IgD-negative memory B cell (primary cell): ENCODE results near the gene FAM110A. TPM values are rescaled to one million over a fixed set of nuclear protein-coding genes. Genes with fewer than 3 reads are reported as not detected.
"Not testable (repeated sequence)": the region's sequence is repeated elsewhere in the genome, so short reads cannot be mapped to it uniquely, and the experiment has no call there.

Source experiments
- H3K27ac Mint-ChIP-seq, 3 donors: one replicate each; pipeline ENCODE4 v1.8.0; 2020 to 2022; ENCODE audit warnings: mild to moderate bottlenecking in 3 of 3, mixed read lengths in 3 of 3, moderate library complexity in 1 of 3
- H3K27me3 Mint-ChIP-seq: one replicate; pipeline ENCODE4 v1.8.0; 2021; ENCODE audit warnings: mixed read lengths
- H3K36me3 Mint-ChIP-seq: one replicate; pipeline ENCODE4 v1.8.0; 2020; ENCODE audit warnings: mild to moderate bottlenecking, mixed read lengths
- H3K4me1 Mint-ChIP-seq, 3 donors: one replicate each; pipeline ENCODE4 v1.8.0; 2020 to 2022; ENCODE audit warnings: mixed read lengths in 3 of 3, mild to moderate bottlenecking in 1 of 3
- H3K4me3 Mint-ChIP-seq, 4 donors: one replicate each; pipeline ENCODE4 v1.8.0; 2020 to 2022; ENCODE audit warnings: mild to moderate bottlenecking in 4 of 4, mixed read lengths in 4 of 4, moderate library complexity in 3 of 4
- H3K9me3 Mint-ChIP-seq, 3 donors: one replicate each; pipeline ENCODE4 v1.8.0; 2020 to 2021; ENCODE audit warnings: mixed read lengths in 3 of 3, mild to moderate bottlenecking in 1 of 3
- polyA plus RNA-seq: library from polyadenylated mRNA; unstranded; fragments of 300-500 nt; fragmentation: Illumina TruSeq; gene quantifications from one replicate; pipeline ENCODE4 v1.2.3, GENCODE V29; 2021

Gene FAM110A
- polyA plus RNA-seq = 19.3 TPM

GRCh38 chr20:833450-834150, at the start of gene FAM110A:
FAM110A (plus strand) TSS chr20:833715; CDS start chr20:844805, 11,090 bp downstream.
- Mint-ChIP-seq H3K27me3 (no peaks in the 10 kb centered on the region), H3K4me3 (peak within 1 kb of the TSS; percentile 89 to 97 (median 92)), H3K27ac (peak within 1 kb of the TSS; percentile 86 to 92 (median 91)), H3K4me1 (peaks cover 33 to 34% (median 34%) of the 10 kb centered on the region in 3 donors), H3K36me3 (peaks cover 1% of the 10 kb centered on the region), H3K9me3 (peaks cover 0 to 2% (median 0%) of the 10 kb centered on the region in 3 donors)

GRCh38 chr20:787825-788224, 45.7 kb upstream of the FAM110A start:
- no peak overlapping the region for H3K4me3 Mint-ChIP-seq
- H3K27ac Mint-ChIP-seq = no peak overlapping the region
- H3K36me3 Mint-ChIP-seq = peaks cover 2% of the 10 kb centered on the region
- H3K27me3 Mint-ChIP-seq = peaks cover 12% of the 10 kb centered on the region
- H3K9me3 Mint-ChIP-seq = peaks cover 9 to 33% (median 12%) of the 10 kb centered on the region in 3 donors
- peaks cover 0 to 2% (median 0%) of the 10 kb centered on the region in 3 donors for H3K4me1 Mint-ChIP-seq

DNA sequence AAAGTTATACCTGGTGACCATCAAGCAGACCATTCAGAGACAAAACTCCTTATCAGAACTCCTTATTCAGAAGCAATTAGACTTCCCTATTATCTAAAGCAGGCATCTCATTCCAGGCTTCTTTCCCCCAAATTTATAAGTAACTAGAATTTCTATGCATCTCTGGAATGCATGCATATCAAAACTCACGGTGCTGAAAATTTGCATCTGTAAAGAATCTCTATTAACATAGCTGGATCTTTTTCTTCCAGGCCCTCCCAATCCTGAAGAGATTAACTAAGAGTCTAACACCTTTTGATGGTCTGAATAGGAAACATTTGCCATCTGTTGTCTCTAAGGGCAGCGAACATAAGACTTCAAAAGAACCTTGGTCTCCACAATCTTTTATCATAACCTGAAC, 42.5 kb upstream of the FAM110A start:
- peaks cover 2 to 14% (median 2%) of the 10 kb centered on the region in 3 donors for H3K9me3 Mint-ChIP-seq
- H3K4me3 Mint-ChIP-seq = peak overlapping the region in 1 of 4 donors; percentile 11
- H3K36me3 Mint-ChIP-seq = peaks cover 4% of the 10 kb centered on the region
- no peak overlapping the region for H3K27ac Mint-ChIP-seq
- peaks cover 13% of the 10 kb centered on the region for H3K27me3 Mint-ChIP-seq
- peaks cover 0 to 2% (median 0%) of the 10 kb centered on the region in 3 donors for H3K4me1 Mint-ChIP-seq

DNA sequence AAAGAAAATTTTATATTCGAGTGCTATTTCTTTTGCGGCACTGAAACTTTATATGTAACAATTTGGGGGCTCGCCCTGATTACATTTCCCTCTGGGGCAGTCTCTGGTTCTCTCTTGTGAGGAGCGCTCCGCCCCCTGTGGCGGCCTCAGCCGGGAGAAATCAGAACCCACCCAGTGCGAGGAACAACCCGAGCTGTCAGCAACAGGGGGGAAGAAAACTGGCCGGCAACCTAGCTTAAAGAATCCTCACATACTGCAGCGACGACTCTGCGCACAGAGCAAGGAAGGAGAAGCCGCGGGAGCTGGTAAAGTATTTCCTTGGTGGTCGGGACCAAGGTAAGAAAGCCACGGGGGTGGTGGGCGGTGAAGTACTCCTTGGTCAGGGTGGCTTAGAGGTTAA, 41.3 kb upstream of the FAM110A start:
- H3K27ac Mint-ChIP-seq = no peak overlapping the region
- H3K27me3 Mint-ChIP-seq = peaks cover 9% of the 10 kb centered on the region
- H3K9me3 Mint-ChIP-seq = peaks cover 2 to 8% (median 2%) of the 10 kb centered on the region in 3 donors
- H3K4me3 Mint-ChIP-seq = no peak overlapping the region
- peaks cover 4% of the 10 kb centered on the region for H3K36me3 Mint-ChIP-seq
- H3K4me1 Mint-ChIP-seq = peaks cover 0 to 2% (median 0%) of the 10 kb centered on the region in 3 donors

- H3K36me3 Mint-ChIP-seq = peaks cover 4% of the 10 kb centered on the region
- H3K27me3 Mint-ChIP-seq = peaks cover 9% of the 10 kb centered on the region
- no peak overlapping the region for H3K4me3 Mint-ChIP-seq
- H3K27ac Mint-ChIP-seq = no peak overlapping the region
- no peaks in the 10 kb centered on the region for H3K4me1 Mint-ChIP-seq
- peaks cover 0 to 5% (median 0%) of the 10 kb centered on the region in 3 donors for H3K9me3 Mint-ChIP-seq
Measured at GRCh38 chr20:796921-797320, 36.6 kb upstream of the FAM110A start.

DNA sequence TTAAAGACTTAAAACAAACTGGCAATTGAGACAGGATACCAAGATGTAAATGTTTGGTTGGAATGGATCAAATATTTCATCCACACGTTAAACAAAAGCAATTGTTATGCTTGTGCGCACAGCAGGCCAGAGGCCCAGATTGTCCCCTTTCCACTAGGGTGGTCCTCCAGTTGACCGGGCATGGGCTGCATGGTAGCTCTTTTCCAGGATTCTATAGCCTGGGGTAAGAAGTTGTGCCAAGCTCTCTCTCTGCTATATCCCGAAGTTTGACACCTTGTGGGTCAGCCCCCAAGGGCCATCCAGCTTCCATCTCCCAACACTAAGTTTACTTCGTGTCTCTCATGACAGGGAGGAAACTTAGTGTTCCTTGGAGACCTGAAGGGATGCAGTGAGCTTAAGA, 34.8 kb upstream of the FAM110A start:
- H3K4me1 Mint-ChIP-seq, H3K4me3 Mint-ChIP-seq, H3K9me3 Mint-ChIP-seq, H3K27ac Mint-ChIP-seq, H3K36me3 Mint-ChIP-seq: not testable (repeated sequence)
- peaks cover 12% of the 10 kb centered on the region for H3K27me3 Mint-ChIP-seq

GRCh38 chr20:800026-800425, 33.5 kb upstream of the FAM110A start:
- not testable (repeated sequence) for H3K27ac Mint-ChIP-seq, H3K36me3 Mint-ChIP-seq, H3K4me3 Mint-ChIP-seq, H3K4me1 Mint-ChIP-seq, H3K9me3 Mint-ChIP-seq
- H3K27me3 Mint-ChIP-seq = peaks cover 13% of the 10 kb centered on the region

DNA sequence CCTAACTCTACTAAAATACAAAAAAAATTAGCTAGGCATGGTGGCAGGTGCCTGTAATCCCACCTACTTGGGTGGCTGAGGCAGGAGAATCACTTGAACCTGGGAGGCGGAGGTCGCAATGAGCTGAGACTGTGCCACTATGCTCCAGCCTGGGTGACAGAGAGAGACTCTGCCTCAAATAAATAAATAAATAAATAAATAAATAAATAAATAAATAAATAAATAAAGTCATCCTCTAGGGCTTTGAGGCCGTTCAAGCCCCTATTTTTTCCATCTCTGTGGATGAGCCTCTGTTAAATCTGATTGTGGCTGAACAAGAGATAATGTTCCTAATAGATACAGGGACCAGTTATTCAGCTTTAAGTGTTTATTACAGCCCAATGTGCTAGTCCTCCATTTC, 31.8 kb upstream of the FAM110A start:
- no peak overlapping the region for H3K4me3 Mint-ChIP-seq
- H3K27me3 Mint-ChIP-seq = peaks cover 13% of the 10 kb centered on the region
- peaks cover 0 to 5% (median 1%) of the 10 kb centered on the region in 3 donors for H3K9me3 Mint-ChIP-seq
- H3K36me3 Mint-ChIP-seq = no peaks in the 10 kb centered on the region
- no peaks in the 10 kb centered on the region for H3K4me1 Mint-ChIP-seq
- no peak overlapping the region for H3K27ac Mint-ChIP-seq

DNA sequence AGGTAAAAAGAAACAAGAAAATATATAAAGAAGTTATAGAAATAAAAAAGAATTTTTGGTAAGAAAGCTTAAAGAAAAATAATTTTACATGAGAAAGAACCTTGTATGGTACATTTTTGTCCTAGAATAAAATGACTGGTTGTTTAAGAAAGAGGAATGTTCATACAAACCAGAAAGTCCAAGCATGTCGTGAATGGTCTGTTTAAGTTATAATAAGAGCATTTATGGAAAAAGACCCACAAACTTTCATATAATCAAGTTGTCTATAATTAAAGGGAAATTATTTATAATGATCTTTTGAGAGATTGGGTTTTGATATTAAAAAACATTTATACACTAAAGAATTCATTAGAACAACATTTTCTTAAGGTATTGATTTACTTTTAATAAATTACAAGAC, 27.8 kb upstream of the FAM110A start:
- no peaks in the 10 kb centered on the region for H3K36me3 Mint-ChIP-seq
- peaks cover 9% of the 10 kb centered on the region for H3K27me3 Mint-ChIP-seq
- no peak overlapping the region for H3K27ac Mint-ChIP-seq
- H3K4me1 Mint-ChIP-seq = no peaks in the 10 kb centered on the region
- no peak overlapping the region for H3K4me3 Mint-ChIP-seq
- peaks cover 0 to 8% (median 1%) of the 10 kb centered on the region in 3 donors for H3K9me3 Mint-ChIP-seq

DNA sequence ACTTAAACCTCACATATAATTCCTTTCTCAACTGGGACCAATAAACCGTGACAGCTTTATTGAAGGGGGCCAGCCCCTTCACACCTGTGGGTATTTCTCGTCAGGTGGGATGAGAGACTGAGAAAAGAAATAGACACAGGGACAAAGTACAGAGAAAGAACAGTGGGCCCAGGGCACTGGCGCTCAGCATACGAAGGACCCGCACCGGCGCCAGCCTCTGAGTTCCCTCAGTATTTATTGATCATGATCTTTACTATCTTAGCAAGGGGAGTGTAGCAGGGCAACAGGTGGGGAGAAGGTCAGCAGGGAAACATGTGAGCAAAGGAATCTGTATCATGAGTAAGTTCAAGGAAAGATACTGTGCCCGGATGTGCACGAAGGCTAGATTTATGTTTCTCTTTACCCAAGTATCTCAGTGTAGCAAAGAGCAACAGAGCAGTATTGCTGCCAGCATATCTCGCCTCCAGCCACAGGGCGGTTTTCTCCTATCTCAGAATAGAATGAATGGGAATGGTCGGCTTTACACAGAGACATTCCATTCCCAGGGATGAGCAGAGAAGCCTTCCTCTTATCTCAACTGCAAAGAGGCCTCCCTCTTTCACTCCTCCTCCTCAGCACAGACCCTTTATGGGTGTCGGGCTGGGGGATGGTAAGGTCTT, 21.6 kb upstream of the FAM110A start:
- H3K4me1 Mint-ChIP-seq, H3K4me3 Mint-ChIP-seq, H3K9me3 Mint-ChIP-seq, H3K36me3 Mint-ChIP-seq, H3K27ac Mint-ChIP-seq: not testable (repeated sequence)
- peaks cover 13% of the 10 kb centered on the region for H3K27me3 Mint-ChIP-seq

DNA sequence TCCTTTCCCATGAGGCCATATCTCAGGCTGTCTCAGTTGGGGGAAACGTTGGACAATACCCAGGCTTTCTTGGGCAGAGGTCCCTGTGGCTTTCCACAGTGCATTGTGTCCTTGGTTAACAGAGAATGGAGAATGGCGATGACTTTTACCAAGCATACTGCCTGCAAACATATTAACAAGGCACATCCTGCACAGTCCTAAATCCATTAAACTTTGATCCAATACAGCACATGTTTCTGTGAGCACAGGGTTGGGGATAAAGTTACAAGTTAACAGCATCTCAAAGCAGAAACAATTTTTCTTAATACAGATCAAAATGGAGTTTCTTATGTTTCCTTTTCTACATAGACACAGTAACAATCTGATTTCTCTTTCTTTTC, 21.1 kb upstream of the FAM110A start:
- H3K4me1 Mint-ChIP-seq, H3K36me3 Mint-ChIP-seq, H3K4me3 Mint-ChIP-seq, H3K27ac Mint-ChIP-seq, H3K9me3 Mint-ChIP-seq: not testable (repeated sequence)
- H3K27me3 Mint-ChIP-seq = peaks cover 14% of the 10 kb centered on the region

DNA sequence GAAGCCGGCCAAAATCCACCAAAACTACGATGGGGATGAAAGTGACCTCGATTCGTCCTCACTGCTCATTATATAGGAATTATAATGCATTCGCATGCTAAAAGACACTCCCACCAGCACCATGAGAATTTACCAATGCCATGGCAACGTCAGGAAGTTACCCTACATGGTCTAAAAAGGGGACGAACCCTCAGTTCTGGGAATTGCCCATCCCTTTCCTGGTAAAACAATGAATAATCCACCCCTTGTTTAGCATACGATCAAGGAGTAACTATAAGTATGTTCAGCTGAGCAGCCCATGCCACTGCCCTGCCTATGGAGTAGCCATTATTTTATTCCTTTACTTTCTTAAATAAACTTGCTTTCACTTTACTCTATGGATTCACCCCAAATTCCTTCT, 20.1 kb upstream of the FAM110A start:
- peaks cover 0 to 4% (median 3%) of the 10 kb centered on the region in 3 donors for H3K4me1 Mint-ChIP-seq
- peaks cover 0 to 3% (median 0%) of the 10 kb centered on the region in 3 donors for H3K9me3 Mint-ChIP-seq
- no peak overlapping the region for H3K27ac Mint-ChIP-seq
- no peaks in the 10 kb centered on the region for H3K36me3 Mint-ChIP-seq
- peaks cover 14% of the 10 kb centered on the region for H3K27me3 Mint-ChIP-seq
- H3K4me3 Mint-ChIP-seq = no peak overlapping the region

DNA sequence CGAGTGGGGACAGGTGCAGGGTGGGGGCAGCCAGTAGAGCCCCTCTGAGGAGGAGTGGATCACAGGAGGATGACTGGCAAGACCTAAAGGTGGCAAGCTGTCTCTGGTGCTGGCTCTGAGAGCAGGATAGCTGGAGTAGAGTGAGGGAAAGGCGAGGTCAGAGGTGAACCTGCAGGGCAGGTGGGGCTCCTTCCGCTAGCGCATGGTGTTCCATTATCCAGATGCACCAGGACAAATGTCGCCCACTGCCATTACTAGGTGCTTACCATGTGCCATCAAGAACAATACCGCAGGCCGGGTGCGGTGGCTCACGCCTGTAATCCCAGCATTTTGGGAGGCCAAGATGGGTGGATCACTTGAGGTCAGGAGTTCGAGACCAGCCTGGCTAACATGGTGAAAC, 18.3 kb upstream of the FAM110A start:
- no peak overlapping the region for H3K27ac Mint-ChIP-seq

DNA sequence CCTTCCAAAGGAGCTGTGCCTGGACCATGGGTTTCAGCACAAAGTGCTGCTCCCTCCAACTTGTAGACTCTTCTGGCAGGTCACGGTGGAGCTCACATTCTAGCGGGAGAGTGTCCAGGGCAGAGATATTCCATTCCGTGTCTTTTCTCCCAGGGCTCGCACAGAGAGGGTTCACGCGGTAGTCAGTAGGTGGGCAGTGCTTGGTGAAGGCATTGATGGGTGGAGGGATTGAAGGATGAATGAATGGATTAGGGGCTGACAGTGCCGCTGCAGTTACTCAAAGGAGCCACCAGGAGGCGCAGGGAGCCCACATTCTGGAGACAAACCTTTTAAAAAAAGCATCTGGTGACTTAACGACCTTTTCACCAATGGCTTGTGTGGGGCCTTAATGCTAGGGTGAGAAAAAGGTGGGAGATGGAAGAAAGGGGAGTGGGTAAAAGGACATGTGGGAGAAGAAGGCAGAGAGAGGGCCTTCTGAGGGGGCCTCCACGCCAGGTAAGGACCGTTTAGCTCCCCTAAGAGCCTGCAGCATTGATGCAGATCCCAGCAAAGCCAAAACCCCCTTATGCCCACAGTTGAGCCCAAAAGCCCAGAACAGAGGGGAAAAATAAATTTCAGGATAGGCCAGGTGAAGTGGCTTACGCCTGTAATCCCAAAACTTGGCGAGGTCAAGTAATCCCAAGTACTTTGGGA, 17.5 kb upstream of the FAM110A start:
- H3K27me3 Mint-ChIP-seq = peaks cover 14% of the 10 kb centered on the region
- peak overlapping the region in 1 of 3 donors; percentile 36 for H3K27ac Mint-ChIP-seq
- H3K36me3 Mint-ChIP-seq = no peaks in the 10 kb centered on the region
- H3K4me3 Mint-ChIP-seq = no peak overlapping the region
- peaks cover 0 to 4% (median 3%) of the 10 kb centered on the region in 3 donors for H3K4me1 Mint-ChIP-seq
- H3K9me3 Mint-ChIP-seq = no peaks in the 10 kb centered on the region

More for the DNA sequence above, 18.3 kb upstream of the FAM110A start:
- Mint-ChIP-seq H3K4me3 (no peak overlapping the region), H3K36me3 (no peaks in the 10 kb centered on the region), H3K27me3 (peaks cover 14% of the 10 kb centered on the region), H3K9me3 (no peaks in the 10 kb centered on the region), H3K4me1 (peaks cover 0 to 4% (median 3%) of the 10 kb centered on the region in 3 donors)

DNA sequence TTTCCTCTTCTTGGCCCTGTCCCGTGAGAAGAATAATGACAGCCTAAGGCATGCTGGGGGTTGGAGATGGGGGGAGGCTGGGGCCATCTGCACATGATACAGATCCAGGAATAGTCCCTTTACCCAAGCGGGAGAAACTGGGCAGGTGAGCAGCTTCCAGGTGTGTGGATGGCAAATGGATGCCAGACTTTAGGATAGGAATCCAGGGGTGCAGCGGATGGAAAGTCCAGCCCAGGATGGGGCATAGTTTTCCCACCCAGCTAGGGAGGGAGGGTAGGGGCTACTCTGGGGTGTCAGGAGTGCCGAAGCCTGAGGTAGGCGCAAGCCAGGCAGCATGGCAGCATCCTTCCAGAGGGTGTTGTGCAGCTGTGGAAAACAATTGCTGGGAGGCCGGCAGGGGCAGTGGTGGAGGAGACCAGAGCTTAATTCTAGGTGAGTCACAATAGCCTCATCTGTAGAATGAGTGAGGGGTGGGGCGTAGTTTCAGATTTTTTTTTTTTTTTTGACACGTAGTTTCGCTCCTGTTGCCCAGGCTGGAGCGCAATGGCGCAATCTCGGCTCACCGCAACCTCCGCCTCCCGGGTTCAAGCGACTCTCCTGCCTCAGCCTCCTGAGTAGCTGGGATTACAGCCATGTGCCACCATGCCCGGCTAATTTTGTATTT, 15.4 kb upstream of the FAM110A start:
- Mint-ChIP-seq H3K4me3 (no peak overlapping the region), H3K4me1 (peaks cover 0 to 4% (median 3%) of the 10 kb centered on the region in 3 donors), H3K36me3 (no peaks in the 10 kb centered on the region), H3K9me3 (no peaks in the 10 kb centered on the region), H3K27me3 (peaks cover 10% of the 10 kb centered on the region), H3K27ac (no peak overlapping the region)
